ENCODE measurements around the gene SLC5A9. TPM values are rescaled to one million over a fixed set of nuclear protein-coding genes. Genes with fewer than 3 reads are reported as not detected.

SLC5A9 gene
- total RNA-seq, 1 donor from 2014 or later = not detected

GRCh38 chr1:48216313-48216712 lies 6.2 kb upstream of the SLC5A9 start:
- no peak overlapping the region for H3K4me3 Mint-ChIP-seq (ENCODE audit: unreplicated experiment)
- TF ChIP-seq CTCF (IDR thresholded peaks at IDR 0.05; ENCODE audit: insufficient read depth, low read depth, low read length) (no peak), EZH2 (IDR thresholded peaks at IDR 0.05; ENCODE audit: insufficient read depth, low read length) (no peak)
- H3K4me1 Mint-ChIP-seq (ENCODE audit: low read depth, unreplicated experiment) = peaks cover 4% of the 10 kb centered on the region
- H3K36me3 Mint-ChIP-seq (ENCODE audit: low read depth, unreplicated experiment) = peaks cover 1% of the 10 kb centered on the region
- H3K27me3 Mint-ChIP-seq (ENCODE audit: low read depth, unreplicated experiment) = peaks cover 24% of the 10 kb centered on the region
- H3K27ac Mint-ChIP-seq (ENCODE audit: unreplicated experiment) = no peak overlapping the region
- no peak overlapping the region for H3K4me2 ChIP-seq (ENCODE audit: low read length)
- no peak overlapping the region for H3K4me3 ChIP-seq (ENCODE audit: insufficient read depth, low read depth, low read length)
- H2AFZ ChIP-seq (ENCODE audit: low read depth, low read length) = no peak overlapping the region
- no peak overlapping the region for H3K27ac ChIP-seq (ENCODE audit: low read depth, low read length)
- no peaks in the 10 kb centered on the region for H3K79me2 ChIP-seq (ENCODE audit: insufficient read depth, low read length)
- H3K36me3 ChIP-seq (ENCODE audit: insufficient read depth, low read length) = no peaks in the 10 kb centered on the region
- FAIRE-seq (no peak), DNase-seq (ENCODE audit: low read depth) (no peak)
- no peaks in the 10 kb centered on the region for H3K27me3 ChIP-seq (ENCODE audit: insufficient read depth, low read length)
- no peaks in the 10 kb centered on the region for H4K20me1 ChIP-seq (ENCODE audit: insufficient read depth, low read length)
- no peaks in the 10 kb centered on the region for H3K9me3 ChIP-seq (ENCODE audit: insufficient read depth, low read depth, low read length)
- H3K4me1 ChIP-seq (ENCODE audit: insufficient read depth, low read length) = no peaks in the 10 kb centered on the region
- no peaks in the 10 kb centered on the region for H3K9me3 Mint-ChIP-seq (ENCODE audit: unreplicated experiment)
- no peak overlapping the region for H3K9ac ChIP-seq (ENCODE audit: low read length)

DNA sequence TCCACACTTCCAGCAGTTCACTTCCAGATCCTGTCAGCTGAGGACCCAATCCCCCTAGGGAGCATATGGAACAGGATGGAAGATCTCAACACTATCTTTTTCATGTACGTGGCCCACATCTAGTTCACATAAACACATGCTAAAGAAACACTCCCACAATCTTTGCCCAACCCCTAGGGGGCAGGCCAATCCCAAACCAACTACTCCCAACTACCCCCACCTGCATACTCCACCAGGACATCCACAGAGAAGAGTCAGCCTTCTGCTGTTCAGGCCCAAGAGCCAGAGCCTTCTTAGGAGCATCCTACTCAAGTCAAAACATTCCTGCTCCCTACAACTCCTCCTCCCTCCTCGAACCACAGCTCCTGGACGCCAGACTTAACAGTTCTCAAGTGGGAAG lies 5.6 kb upstream of the SLC5A9 start:
- Mint-ChIP-seq H3K4me1 (ENCODE audit: low read depth, unreplicated experiment) (peaks cover 4% of the 10 kb centered on the region), H3K27ac (ENCODE audit: unreplicated experiment) (no peak overlapping the region), H3K27me3 (ENCODE audit: low read depth, unreplicated experiment) (peaks cover 20% of the 10 kb centered on the region), H3K36me3 (ENCODE audit: low read depth, unreplicated experiment) (peaks cover 1% of the 10 kb centered on the region), H3K9me3 (ENCODE audit: unreplicated experiment) (no peaks in the 10 kb centered on the region), H3K4me3 (ENCODE audit: unreplicated experiment) (no peak overlapping the region)
- Histone ChIP-seq H3K4me3 (ENCODE audit: insufficient read depth, low read depth, low read length) (no peak overlapping the region), H3K4me2 (ENCODE audit: low read length) (no peak overlapping the region), H3K9me3 (ENCODE audit: insufficient read depth, low read depth, low read length) (no peaks in the 10 kb centered on the region), H3K79me2 (ENCODE audit: insufficient read depth, low read length) (no peaks in the 10 kb centered on the region), H2AFZ (ENCODE audit: low read depth, low read length) (no peak overlapping the region), H3K27ac (ENCODE audit: low read depth, low read length) (no peak overlapping the region), H4K20me1 (ENCODE audit: insufficient read depth, low read length) (no peaks in the 10 kb centered on the region), H3K36me3 (ENCODE audit: insufficient read depth, low read length) (no peaks in the 10 kb centered on the region), H3K4me1 (ENCODE audit: insufficient read depth, low read length) (no peaks in the 10 kb centered on the region), H3K27me3 (ENCODE audit: insufficient read depth, low read length) (no peaks in the 10 kb centered on the region), H3K9ac (ENCODE audit: low read length) (no peak overlapping the region)
- DNase-seq (ENCODE audit: low read depth) (no peak), FAIRE-seq (no peak)
- no peak for TF ChIP-seq EZH2 (IDR thresholded peaks at IDR 0.05; ENCODE audit: insufficient read depth, low read length)
- TF ChIP-seq CTCF (IDR thresholded peaks at IDR 0.05; ENCODE audit: insufficient read depth, low read depth, low read length) = no peak

GRCh38 chr1:48217856-48218255 lies 4.7 kb upstream of the SLC5A9 start:
- no peak for FAIRE-seq
- H3K9me3 Mint-ChIP-seq (ENCODE audit: unreplicated experiment) = no peaks in the 10 kb centered on the region
- peaks cover 23% of the 10 kb centered on the region for H3K27me3 Mint-ChIP-seq (ENCODE audit: low read depth, unreplicated experiment)

More at GRCh38 chr1:48217856-48218255, 4.7 kb upstream of the SLC5A9 start:
- Histone ChIP-seq H2AFZ (ENCODE audit: low read depth, low read length) (no peak overlapping the region), H3K36me3 (ENCODE audit: insufficient read depth, low read length) (no peaks in the 10 kb centered on the region), H3K9me3 (ENCODE audit: insufficient read depth, low read depth, low read length) (no peaks in the 10 kb centered on the region), H3K9ac (ENCODE audit: low read length) (no peak overlapping the region), H3K4me2 (ENCODE audit: low read length) (no peak overlapping the region), H3K27me3 (ENCODE audit: insufficient read depth, low read length) (no peaks in the 10 kb centered on the region), H3K79me2 (ENCODE audit: insufficient read depth, low read length) (no peaks in the 10 kb centered on the region), H3K27ac (ENCODE audit: low read depth, low read length) (no peak overlapping the region), H3K4me3 (ENCODE audit: insufficient read depth, low read depth, low read length) (no peak overlapping the region), H4K20me1 (ENCODE audit: insufficient read depth, low read length) (no peaks in the 10 kb centered on the region), H3K4me1 (ENCODE audit: insufficient read depth, low read length) (no peaks in the 10 kb centered on the region)
- peaks cover 1% of the 10 kb centered on the region for H3K36me3 Mint-ChIP-seq (ENCODE audit: low read depth, unreplicated experiment)
- TF ChIP-seq CTCF (IDR thresholded peaks at IDR 0.05; ENCODE audit: insufficient read depth, low read depth, low read length) = no peak
- no peak for TF ChIP-seq EZH2 (IDR thresholded peaks at IDR 0.05; ENCODE audit: insufficient read depth, low read length)
- DNase-seq (ENCODE audit: low read depth) = no peak
- H3K27ac Mint-ChIP-seq (ENCODE audit: unreplicated experiment) = no peak overlapping the region
- peaks cover 4% of the 10 kb centered on the region for H3K4me1 Mint-ChIP-seq (ENCODE audit: low read depth, unreplicated experiment)
- no peak overlapping the region for H3K4me3 Mint-ChIP-seq (ENCODE audit: unreplicated experiment)

Measured in astrocyte (in vitro differentiated cells and primary cell).